MM.1S (cell line): Measurements from ENCODE around the gene APOH.

Experiments used
- DNase-seq: peaks from one replicate; pipeline ENCODE4 v3.0.0-alpha.2; 2015
- H2AFZ ChIP-seq: fragments of 300-600 bp; sonication (generic); 2 replicates; pipeline ENCODE4 v1.6.0; 2016; ENCODE audit warnings: antibody characterized with exemption, low read length
- H3F3A ChIP-seq: fragments of 300-600 bp; sonication (generic); 2 replicates; pipeline ENCODE4 v1.6.1; 2016; ENCODE audit warnings: mild to moderate bottlenecking, antibody characterized with exemption, low read length, moderate library complexity, mixed read lengths; ENCODE audit not compliant: insufficient read depth
- H3K27ac ChIP-seq: fragments of 300-600 bp; sonication (generic); 2 replicates; pipeline ENCODE4 v1.5.1; 2016; ENCODE audit warnings: mild to moderate bottlenecking, low read length
- H3K27me3 ChIP-seq: fragments of 300-600 bp; sonication (generic); replicated peaks from 2 replicates; pipeline ENCODE4 v1.6.0; 2016; ENCODE audit warnings: low read length; ENCODE audit not compliant: insufficient read depth
- H3K36me3 ChIP-seq: fragments of 300-600 bp; sonication (generic); replicated peaks from 2 replicates; pipeline ENCODE4 v1.6.1; 2016; ENCODE audit warnings: mild to moderate bottlenecking, low read length, mixed read lengths; ENCODE audit not compliant: insufficient read depth
- H3K4me1 ChIP-seq: fragments of 300-600 bp; sonication (generic); 2 replicates; pipeline ENCODE4 v1.6.1; 2016; ENCODE audit warnings: low read length, mixed read lengths
- H3K4me2 ChIP-seq: fragments of 300-600 bp; sonication (generic); 2 replicates; pipeline ENCODE4 v1.6.0; 2016; ENCODE audit warnings: low read depth, low read length
- H3K4me3 ChIP-seq: fragments of 300-600 bp; sonication (generic); 2 replicates; pipeline ENCODE4 v1.5.1; 2016; ENCODE audit warnings: low read length, mixed read lengths
- H3K79me2 ChIP-seq: fragments of 300-600 bp; sonication (generic); 2 replicates; pipeline ENCODE4 v1.6.1; 2016; ENCODE audit warnings: mixed run types, low read length, mixed read lengths
- H3K9ac ChIP-seq: fragments of 300-600 bp; sonication (generic); 2 replicates; pipeline ENCODE4 v1.6.1; 2016; ENCODE audit warnings: low read length, mixed read lengths
- H3K9me2 ChIP-seq: fragments of 300-600 bp; sonication (generic); replicated peaks from 2 replicates; pipeline ENCODE4 v1.6.1; 2016; ENCODE audit warnings: mild to moderate bottlenecking, low read length, mixed read lengths; ENCODE audit not compliant: insufficient read depth
- H3K9me3 ChIP-seq: fragments of 300-600 bp; sonication (generic); replicated peaks from 2 replicates; pipeline ENCODE4 v1.6.1; 2016; ENCODE audit warnings: mild to moderate bottlenecking, low read length, mixed read lengths; ENCODE audit not compliant: insufficient read depth
- H4K20me1 ChIP-seq: fragments of 300-600 bp; sonication (generic); 2 replicates; pipeline ENCODE4 v1.6.1; 2016; ENCODE audit warnings: mild to moderate bottlenecking, low read length, moderate library complexity, mixed read lengths; ENCODE audit not compliant: insufficient read depth
- CTCF ChIP-seq: fragments of 300-600 bp; sonication (generic); IDR thresholded peaks from 2 replicates; pipeline ENCODE4 v1.5.1; 2016; ENCODE audit warnings: antibody characterized with exemption, low read length, mixed read lengths
- EZH2 ChIP-seq: fragments of 300-600 bp; sonication (generic); optimal IDR thresholded peaks from 2 replicates; pipeline ENCODE3; 2017; ENCODE audit warnings: low read depth, mild to moderate bottlenecking, antibody characterized with exemption, low read length, mixed read lengths
- EZH2phosphoT487 ChIP-seq: fragments of 300-600 bp; sonication (generic); IDR thresholded peaks from 2 replicates; pipeline ENCODE4 v1.6.1; 2018; ENCODE audit warnings: antibody characterized with exemption, low read length

The APOH gene

GRCh38 chr17:66191593-66192377 lies 37.4 kb downstream of the APOH start, which contains the start of gene CEP112:
Gene CEP112, minus strand, starts transcription at chr17:66192133.
- Histone ChIP-seq H3K27me3 (no peaks in the 10 kb centered on the region), H2AFZ (peak within 1 kb of the TSS; percentile 92), H3F3A (peaks cover 15% of the 10 kb centered on the region), H4K20me1 (no peaks in the 10 kb centered on the region), H3K4me2 (peak within 1 kb of the TSS; percentile 90), H3K79me2 (no peaks in the 10 kb centered on the region), H3K36me3 (no peaks in the 10 kb centered on the region), H3K4me1 (peaks cover 7% of the 10 kb centered on the region), H3K27ac (peak within 1 kb of the TSS; percentile 17; the same call in 1 of the 2 replicates), H3K4me3 (peak within 1 kb of the TSS; percentile 82), H3K9ac (peak within 1 kb of the TSS; percentile 78), H3K9me3 (no peaks in the 10 kb centered on the region), H3K9me2 (no peaks in the 10 kb centered on the region)
- DNase-seq = peak; percentile 90
- no peak for TF ChIP-seq EZH2
- no peak for TF ChIP-seq EZH2phosphoT487
- TF ChIP-seq CTCF = no peak

DNA sequence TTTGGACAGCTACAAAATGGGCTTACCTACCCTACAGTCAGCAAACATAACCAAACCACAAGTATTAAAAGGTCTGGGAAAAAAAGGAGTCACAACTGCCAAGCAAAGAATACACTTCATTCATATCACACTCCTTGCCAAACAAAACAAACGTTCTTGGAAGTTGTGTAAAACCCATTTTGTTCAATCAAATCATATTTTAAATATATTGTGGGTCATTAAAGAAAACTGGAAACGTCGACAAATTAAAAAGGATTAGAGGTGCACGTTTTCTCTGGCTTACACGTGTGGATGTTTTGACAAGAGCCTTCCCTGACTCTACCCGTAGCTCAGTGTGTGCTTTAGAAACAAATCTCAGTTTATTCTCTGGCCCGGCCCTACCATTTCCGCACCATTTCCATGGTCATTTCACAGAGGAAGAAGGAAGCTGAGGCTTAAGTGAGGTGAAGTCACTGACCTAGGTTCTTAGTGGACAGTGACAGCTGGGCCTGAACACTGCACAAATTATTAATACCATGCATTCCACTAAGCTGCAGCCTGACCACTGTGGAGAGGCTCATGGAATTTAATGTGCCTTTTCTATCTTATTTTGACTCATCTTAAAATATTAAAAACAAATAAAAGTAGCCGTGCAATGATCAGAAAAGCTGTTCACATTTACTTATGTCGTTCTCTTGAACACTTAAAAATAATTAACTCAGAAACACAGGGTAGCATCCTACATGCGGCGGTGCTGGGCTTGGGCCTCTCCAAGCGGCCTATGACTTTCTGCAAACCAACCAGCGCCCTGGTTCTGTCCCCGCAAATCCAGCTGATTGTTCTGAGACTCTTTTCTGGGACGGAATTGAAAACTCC lies 38.2 kb downstream of the APOH start:
- DNase-seq = no peak
- no peaks in the 10 kb centered on the region for H4K20me1 ChIP-seq
- H3K27ac ChIP-seq = no peak overlapping the region
- peak overlapping the region; percentile 90 for H3K4me2 ChIP-seq
- H3K9ac ChIP-seq = peak overlapping the region; percentile 78
- H3K4me1 ChIP-seq = peaks cover 7% of the 10 kb centered on the region
- H3K9me3 ChIP-seq = no peaks in the 10 kb centered on the region
- H3K36me3 ChIP-seq = no peaks in the 10 kb centered on the region
- H3K27me3 ChIP-seq = no peaks in the 10 kb centered on the region
- H3K9me2 ChIP-seq = no peaks in the 10 kb centered on the region
- H3F3A ChIP-seq = peaks cover 15% of the 10 kb centered on the region
- H3K79me2 ChIP-seq = no peaks in the 10 kb centered on the region
- H2AFZ ChIP-seq = peak overlapping the region; percentile 92
- TF ChIP-seq EZH2 (no peak), EZH2phosphoT487 (no peak), CTCF (no peak)
- H3K4me3 ChIP-seq = peak overlapping the region; percentile 82

- H2AFZ ChIP-seq = no peak overlapping the region
- H3K79me2 ChIP-seq = no peaks in the 10 kb centered on the region; the same call in 1 of the 2 replicates
- H3K4me1 ChIP-seq = peaks cover 7% of the 10 kb centered on the region
- H3K27ac ChIP-seq = no peak overlapping the region
- no peaks in the 10 kb centered on the region for H3K36me3 ChIP-seq
- TF ChIP-seq CTCF = no peak
- no peak for TF ChIP-seq EZH2
- no peak for TF ChIP-seq EZH2phosphoT487
- no peak overlapping the region for H3K4me3 ChIP-seq
- no peaks in the 10 kb centered on the region for H3K9me2 ChIP-seq
- H3K9ac ChIP-seq = no peak overlapping the region
- H3F3A ChIP-seq = peaks cover 15% of the 10 kb centered on the region
- no peaks in the 10 kb centered on the region for H4K20me1 ChIP-seq
- no peak for DNase-seq
- H3K27me3 ChIP-seq = no peaks in the 10 kb centered on the region
- no peaks in the 10 kb centered on the region for H3K9me3 ChIP-seq
- no peak overlapping the region for H3K4me2 ChIP-seq
Observed at GRCh38 chr17:66187718-66188117, 41.5 kb downstream of the APOH start.
